Measurements from ENCODE around the gene RAET1E.
A peak's percentile ranks its signal among the peaks of the same experiment; 100 is the strongest.
"Not testable (repeated sequence)": the region's sequence is repeated elsewhere in the genome, so short reads cannot be mapped to it uniquely, and the experiment has no call there.

The RAET1E gene

GRCh38 chr6:149897855-149898744, at the start of gene RAET1E:
TSS of gene RAET1E (minus strand) at chr6:149898113. CDS start at chr6:149890901, 7,212 bp downstream.
- no peak for DNase-seq

- not testable (repeated sequence) for DNase-seq
Measured at GRCh38 chr6:149947533-149947932, 49.6 kb upstream of the RAET1E start.

GRCh38 chr6:149946631-149947030, 48.7 kb upstream of the RAET1E start:
- DNase-seq: not testable (repeated sequence)

- not testable (repeated sequence) for DNase-seq
Measured at GRCh38 chr6:149945276-149945675, 47.4 kb upstream of the RAET1E start.

GRCh38 chr6:149943321-149943720, 45.4 kb upstream of the RAET1E start:
- DNase-seq: not testable (repeated sequence)

- no peak for DNase-seq
Measured at GRCh38 chr6:149942461-149942829, 44.5 kb upstream of the RAET1E start.

- peak; percentile 89 for DNase-seq
Measured at GRCh38 chr6:149941583-149942460, 43.9 kb upstream of the RAET1E start, which contains the start of gene ULBP2. TSS of gene ULBP2 (plus strand) at chr6:149942014. CDS start at chr6:149942073, 59 bp downstream.

- DNase-seq: no peak
Measured at GRCh38 chr6:149940672-149940982, 42.7 kb upstream of the RAET1E start.

- DNase-seq: no peak
Measured at GRCh38 chr6:149939909-149940671, 42.2 kb upstream of the RAET1E start.

- DNase-seq: no peak
Measured at GRCh38 chr6:149939356-149939648, 41.4 kb upstream of the RAET1E start.

GRCh38 chr6:149938571-149939355, 40.9 kb upstream of the RAET1E start:
- peak; percentile 41 for DNase-seq

- DNase-seq: not testable (repeated sequence)
Measured at GRCh38 chr6:149938013-149938570, 40.2 kb upstream of the RAET1E start.

GRCh38 chr6:149936743-149937142, 38.8 kb upstream of the RAET1E start:
- no peak for DNase-seq

- DNase-seq: no peak
Measured at GRCh38 chr6:149935668-149936067, 37.8 kb upstream of the RAET1E start.

GRCh38 chr6:149935246-149935645, 37.3 kb upstream of the RAET1E start:
- no peak for DNase-seq

GRCh38 chr6:149934249-149935156, 36.6 kb upstream of the RAET1E start:
- peak; percentile 81 for DNase-seq

GRCh38 chr6:149933461-149933860, 35.5 kb upstream of the RAET1E start:
- DNase-seq: no peak

- no peak for DNase-seq
Measured at GRCh38 chr6:149933036-149933435, 35.1 kb upstream of the RAET1E start.

GRCh38 chr6:149931501-149931900, 33.6 kb upstream of the RAET1E start:
- DNase-seq: no peak

- DNase-seq: peak; percentile 45
Measured at GRCh38 chr6:149929422-149929821, 31.5 kb upstream of the RAET1E start.

- not testable (repeated sequence) for DNase-seq
Measured at GRCh38 chr6:149927025-149927424, 29.1 kb upstream of the RAET1E start.
